Measurements from ENCODE around the gene GAK.

- TF ChIP-seq EP300 (IDR thresholded peaks at IDR 0.05) (no peak), POLR2A (IDR thresholded peaks at IDR 0.05) (no peak), POLR2AphosphoS5 (IDR thresholded peaks at IDR 0.05) (no peak)
- TF ChIP-seq, protein P1, sequence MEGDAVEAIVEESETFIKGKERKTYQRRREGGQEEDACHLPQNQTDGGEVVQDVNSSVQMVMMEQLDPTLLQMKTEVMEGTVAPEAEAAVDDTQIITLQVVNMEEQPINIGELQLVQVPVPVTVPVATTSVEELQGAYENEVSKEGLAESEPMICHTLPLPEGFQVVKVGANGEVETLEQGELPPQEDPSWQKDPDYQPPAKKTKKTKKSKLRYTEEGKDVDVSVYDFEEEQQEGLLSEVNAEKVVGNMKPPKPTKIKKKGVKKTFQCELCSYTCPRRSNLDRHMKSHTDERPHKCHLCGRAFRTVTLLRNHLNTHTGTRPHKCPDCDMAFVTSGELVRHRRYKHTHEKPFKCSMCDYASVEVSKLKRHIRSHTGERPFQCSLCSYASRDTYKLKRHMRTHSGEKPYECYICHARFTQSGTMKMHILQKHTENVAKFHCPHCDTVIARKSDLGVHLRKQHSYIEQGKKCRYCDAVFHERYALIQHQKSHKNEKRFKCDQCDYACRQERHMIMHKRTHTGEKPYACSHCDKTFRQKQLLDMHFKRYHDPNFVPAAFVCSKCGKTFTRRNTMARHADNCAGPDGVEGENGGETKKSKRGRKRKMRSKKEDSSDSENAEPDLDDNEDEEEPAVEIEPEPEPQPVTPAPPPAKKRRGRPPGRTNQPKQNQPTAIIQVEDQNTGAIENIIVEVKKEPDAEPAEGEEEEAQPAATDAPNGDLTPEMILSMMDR (IDR thresholded peaks at IDR 0.05) = no peak
Observed at GRCh38 chr4:965766-966134, 33.6 kb upstream of the GAK start.

All from gastroesophageal sphincter (tissue), 3 donors.